HuH-7.5 (cell line): ENCODE data around the gene XAB2.

Experiments
- DNase-seq: peaks from one replicate; pipeline ENCODE4 v3.0.0; 2011; ENCODE audit warnings: low spot score

XAB2 gene

DNA sequence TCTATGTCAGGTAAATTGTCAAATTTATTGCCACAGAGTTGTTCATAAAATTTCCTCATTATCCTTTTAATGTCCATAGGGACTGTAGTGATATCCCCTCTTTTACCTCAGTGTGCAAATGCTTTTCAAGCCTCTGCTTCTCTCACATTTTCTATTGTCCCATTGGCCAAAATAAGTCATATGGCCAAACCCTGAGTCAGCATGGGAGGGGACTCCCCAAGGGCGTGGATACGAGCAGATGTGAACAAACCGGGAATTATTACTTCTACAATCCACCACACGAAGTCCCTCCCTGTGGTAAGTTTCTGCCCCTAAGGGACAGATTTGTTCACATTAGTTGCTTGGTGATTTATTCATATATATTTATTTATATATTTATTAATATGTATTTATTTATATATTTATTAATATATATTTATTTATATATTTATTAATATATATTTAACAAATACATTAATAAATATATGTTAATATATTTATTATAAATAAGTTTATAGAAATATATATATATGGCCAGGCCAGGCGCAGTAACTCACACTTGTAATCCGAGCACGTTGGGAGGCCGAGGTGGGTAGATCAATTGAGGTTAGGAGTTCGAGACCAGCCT, 53.8 kb downstream of the XAB2 start:
- no peak for DNase-seq

DNA sequence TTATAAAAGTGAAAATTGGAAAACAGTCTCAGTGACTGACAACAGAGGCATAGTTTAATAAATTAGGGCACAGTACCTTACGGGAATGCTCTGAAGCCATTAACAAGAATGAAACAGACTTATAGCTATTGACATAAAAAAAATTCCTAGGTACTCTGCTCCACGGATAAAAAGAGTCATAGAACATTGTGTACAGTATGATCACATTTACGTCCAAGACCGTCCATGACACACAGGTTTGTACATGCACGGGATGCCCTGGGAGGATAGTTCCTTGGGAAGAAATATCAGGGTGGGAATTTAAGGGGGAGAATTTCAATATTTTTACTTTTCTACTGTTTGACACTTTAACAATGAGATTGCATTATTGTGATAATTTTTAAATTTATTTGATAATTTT, 58.6 kb downstream of the XAB2 start:
- no peak for DNase-seq
